ENCODE data around the gene DGKD.
"Not testable (repeated sequence)": the region's sequence is repeated elsewhere in the genome, so short reads cannot be mapped to it uniquely, and the experiment has no call there.

DGKD gene

GRCh38 chr2:233385489-233386044 is 31.3 kb downstream of the DGKD start:
- no peak for DNase-seq (ENCODE audit: low spot score)

- no peak for DNase-seq (ENCODE audit: low spot score)
These were observed 32.2 kb downstream of the DGKD start for GRCh38 chr2:233386382-233387041.

- no peak for DNase-seq (ENCODE audit: low spot score)
These were observed 32.9 kb downstream of the DGKD start for GRCh38 chr2:233387225-233387624.

- peak; percentile 88 for DNase-seq (ENCODE audit: low spot score)
These were observed 33.6 kb downstream of the DGKD start for GRCh38 chr2:233387667-233388528.

- DNase-seq (ENCODE audit: low spot score), result no peak
These were observed 35.4 kb downstream of the DGKD start for GRCh38 chr2:233389601-233390125.

- DNase-seq (ENCODE audit: low spot score), result no peak
These were observed 41.4 kb downstream of the DGKD start for GRCh38 chr2:233395687-233396086.

- DNase-seq (ENCODE audit: low spot score), result not testable (repeated sequence)
These were observed 42.7 kb downstream of the DGKD start for GRCh38 chr2:233396726-233397665.

- DNase-seq (ENCODE audit: low spot score), result no peak
These were observed 45.3 kb downstream of the DGKD start for GRCh38 chr2:233399306-233400225.

- DNase-seq (ENCODE audit: low spot score), result no peak
These were observed 46.0 kb downstream of the DGKD start for GRCh38 chr2:233400341-233400740.

- DNase-seq (ENCODE audit: low spot score), result no peak
These were observed 46.7 kb downstream of the DGKD start for GRCh38 chr2:233400961-233401360.

GRCh38 chr2:233402346-233402745 is 48.1 kb downstream of the DGKD start:
- no peak for DNase-seq (ENCODE audit: low spot score)

- DNase-seq (ENCODE audit: low spot score), result no peak
These were observed 48.5 kb downstream of the DGKD start for GRCh38 chr2:233402789-233403188.

- DNase-seq (ENCODE audit: low spot score), result no peak
These were observed 49.9 kb downstream of the DGKD start for GRCh38 chr2:233404222-233404621.

- no peak for DNase-seq (ENCODE audit: low spot score)
These were observed 52.6 kb downstream of the DGKD start for GRCh38 chr2:233406865-233407264.

- DNase-seq (ENCODE audit: low spot score), result no peak
These were observed 53.5 kb downstream of the DGKD start for GRCh38 chr2:233407771-233408181.

- no peak for DNase-seq (ENCODE audit: low spot score)
These were observed 54.3 kb downstream of the DGKD start for GRCh38 chr2:233408366-233409285.

- DNase-seq (ENCODE audit: low spot score), result no peak
These were observed 55.1 kb downstream of the DGKD start for GRCh38 chr2:233409286-233409991.

GRCh38 chr2:233410196-233410760 is 56.0 kb downstream of the DGKD start:
- DNase-seq (ENCODE audit: low spot score), result no peak
